ENCODE data around the gene TREX2.

DNA sequence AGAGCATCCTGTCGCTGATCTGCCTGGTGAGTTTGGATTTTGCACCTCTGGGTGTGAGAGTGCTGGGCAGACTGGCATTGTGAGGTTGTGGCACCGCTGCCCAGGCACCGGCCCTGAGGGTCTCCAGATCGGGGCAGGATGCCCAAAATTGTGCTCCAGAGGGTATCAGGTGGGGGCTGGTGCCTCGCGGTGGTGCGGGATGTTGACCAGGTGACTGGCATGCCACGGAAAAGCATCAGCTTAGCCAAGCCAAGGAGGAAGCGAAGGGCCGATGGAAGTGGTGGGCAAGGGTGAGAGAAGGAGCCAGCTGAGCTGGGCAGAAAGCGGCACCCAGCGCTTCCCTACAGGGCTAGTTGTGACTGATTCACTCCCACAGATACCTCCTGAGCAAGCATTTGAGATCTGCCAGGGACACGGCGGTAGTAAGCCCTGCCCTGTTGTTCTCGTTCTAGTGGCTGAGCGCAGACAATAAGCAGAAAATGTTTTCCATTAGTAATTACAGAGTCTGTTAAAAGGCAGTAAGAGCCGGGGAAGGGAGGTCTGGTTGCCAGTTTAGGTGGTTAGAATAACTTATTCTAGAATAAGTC lies 33.8 kb downstream of the TREX2 start:
- TF ChIP-seq POLR2A (IDR thresholded peaks at IDR 0.05; ENCODE audit: low read depth, low read length) (no peak), CTCF (conservative IDR thresholded peaks at IDR 0.05; ENCODE audit: low read depth, low read length) (no peak), SMC3 (IDR thresholded peaks at IDR 0.05; ENCODE audit: low read depth, low read length) (no peak), CHD1 (IDR thresholded peaks at IDR 0.05; ENCODE audit: low read depth, low read length) (no peak), FOS (IDR thresholded peaks at IDR 0.05; ENCODE audit: low read depth, low read length) (no peak), RAD21 (IDR thresholded peaks at IDR 0.05; ENCODE audit: low read length) (no peak), CEBPB (IDR thresholded peaks at IDR 0.05; ENCODE audit: low read depth, low read length) (no peak), RFX5 (IDR thresholded peaks at IDR 0.05; ENCODE audit: low read depth, low read length) (no peak), NFE2L2 (IDR thresholded peaks at IDR 0.05; ENCODE audit: low read depth, low read length) (no peak)

Data from IMR-90 (cell line).